ENCODE measurements around the gene YRDC. TPM values are rescaled to one million over a fixed set of nuclear protein-coding genes. Genes with fewer than 3 reads are reported as not detected.

Gene YRDC
- polyA plus RNA-seq, 1 donor (not counting 4 experiments of a cell fraction or from before 2014, with no cell fraction given) = 22.2 TPM

DNA sequence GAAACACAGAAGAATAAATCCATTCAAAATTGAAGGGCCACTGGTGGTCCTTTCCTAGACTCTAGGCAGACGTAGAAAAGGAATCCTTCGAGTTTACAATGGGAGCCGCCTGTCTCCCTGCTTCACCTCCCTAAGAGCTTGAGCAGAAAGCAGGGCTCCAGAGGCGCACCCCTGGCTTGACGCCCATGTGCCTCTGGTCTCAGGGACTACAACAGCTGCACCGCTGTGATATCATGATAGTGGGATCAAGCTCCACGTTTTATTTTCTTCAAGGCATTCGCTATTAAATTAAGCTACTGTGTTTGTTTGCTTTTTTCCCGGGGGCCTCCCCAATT, 821 bp downstream of the YRDC start:
- TF ChIP-seq, protein P1, sequence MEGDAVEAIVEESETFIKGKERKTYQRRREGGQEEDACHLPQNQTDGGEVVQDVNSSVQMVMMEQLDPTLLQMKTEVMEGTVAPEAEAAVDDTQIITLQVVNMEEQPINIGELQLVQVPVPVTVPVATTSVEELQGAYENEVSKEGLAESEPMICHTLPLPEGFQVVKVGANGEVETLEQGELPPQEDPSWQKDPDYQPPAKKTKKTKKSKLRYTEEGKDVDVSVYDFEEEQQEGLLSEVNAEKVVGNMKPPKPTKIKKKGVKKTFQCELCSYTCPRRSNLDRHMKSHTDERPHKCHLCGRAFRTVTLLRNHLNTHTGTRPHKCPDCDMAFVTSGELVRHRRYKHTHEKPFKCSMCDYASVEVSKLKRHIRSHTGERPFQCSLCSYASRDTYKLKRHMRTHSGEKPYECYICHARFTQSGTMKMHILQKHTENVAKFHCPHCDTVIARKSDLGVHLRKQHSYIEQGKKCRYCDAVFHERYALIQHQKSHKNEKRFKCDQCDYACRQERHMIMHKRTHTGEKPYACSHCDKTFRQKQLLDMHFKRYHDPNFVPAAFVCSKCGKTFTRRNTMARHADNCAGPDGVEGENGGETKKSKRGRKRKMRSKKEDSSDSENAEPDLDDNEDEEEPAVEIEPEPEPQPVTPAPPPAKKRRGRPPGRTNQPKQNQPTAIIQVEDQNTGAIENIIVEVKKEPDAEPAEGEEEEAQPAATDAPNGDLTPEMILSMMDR (optimal IDR thresholded peaks at IDR 0.05 in 1 of 3, IDR thresholded peaks at IDR 0.05 in 1 of 3, conservative IDR thresholded peaks at IDR 0.05 in 1 of 3; ENCODE audit: extremely low read depth in 1 of 3, insufficient read depth in 2 of 3, low read length in 3 of 3) = no peak
- TF ChIP-seq EZH2 (IDR thresholded peaks at IDR 0.05; ENCODE audit: low read length) = no peak
- FAIRE-seq (no peak), DNase-seq (ENCODE audit: low read depth, low spot score) (no peak)
- Histone ChIP-seq H3K36me3 (ENCODE audit: control insufficient read depth in 2 of 2, extremely low read depth in 1 of 2, insufficient read depth in 2 of 2, low read length in 2 of 2) (peaks cover 40 to 43% of the 10 kb centered on the region in 2 experiments), H3K27me3 (ENCODE audit: control insufficient read depth, extremely low read depth, insufficient read depth, low read length) (no peaks in the 10 kb centered on the region), H3K4me3 (ENCODE audit: control insufficient read depth in 2 of 3, extremely low read depth in 1 of 3, insufficient read depth in 2 of 3, low read depth in 1 of 3, low read length in 3 of 3) (peak overlapping the region; percentile 63 to 97 (median 97)), H3K9ac (ENCODE audit: control insufficient read depth, extremely low read depth, insufficient read depth, low read length) (peak overlapping the region; percentile 79), H2AFZ (ENCODE audit: control insufficient read depth, low read length) (no peak overlapping the region), H4K20me1 (ENCODE audit: control insufficient read depth, extremely low read depth, insufficient read depth, low read length) (peaks cover 7% of the 10 kb centered on the region), H3K79me2 (ENCODE audit: control insufficient read depth, insufficient read depth, low read length) (peaks cover 42% of the 10 kb centered on the region), H3K4me2 (ENCODE audit: control insufficient read depth, extremely low read depth, insufficient read depth, low read depth, low read length) (peak overlapping the region; percentile 86), H3K27ac (ENCODE audit: control insufficient read depth, insufficient read depth, low read length) (peak overlapping the region; percentile 62), H3K9me1 (ENCODE audit: control insufficient read depth, extremely low read depth, insufficient read depth, low read length) (no peaks in the 10 kb centered on the region), H3K9me3 (ENCODE audit: control insufficient read depth, low read depth, low read length) (no peaks in the 10 kb centered on the region), H3K4me1 (ENCODE audit: control insufficient read depth, extremely low read depth, insufficient read depth, low read length) (peaks cover 15% of the 10 kb centered on the region)
- dilution Hi-C loops (cut with MboI; ENCODE audit: extremely low pct_ligation_motif_present, low sequenced_read_pairs) = no loop called here

DNA sequence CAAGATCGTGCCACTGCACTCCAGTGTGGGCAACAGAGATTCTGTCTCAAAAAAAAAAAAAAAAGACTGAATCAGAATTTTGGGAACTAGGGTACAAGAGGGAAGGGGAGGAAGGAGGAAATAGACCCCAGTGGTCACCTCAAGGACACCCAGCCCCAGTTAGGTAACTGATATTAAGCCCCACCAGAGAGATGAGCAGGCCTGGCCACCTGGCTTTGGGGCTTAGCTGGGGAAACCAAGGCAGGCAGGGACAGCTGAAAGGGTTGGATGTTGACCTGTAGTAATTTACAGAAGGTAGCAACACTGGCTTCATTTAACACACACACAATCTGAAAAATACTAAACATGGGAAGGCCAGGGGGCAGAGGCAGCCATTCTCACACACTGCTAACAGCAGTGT, 5.6 kb downstream of the YRDC start:
- no peak for DNase-seq (ENCODE audit: low read depth, low spot score)
- Histone ChIP-seq H4K20me1 (ENCODE audit: control insufficient read depth, extremely low read depth, insufficient read depth, low read length) (peaks cover 7% of the 10 kb centered on the region), H3K27me3 (ENCODE audit: control insufficient read depth, extremely low read depth, insufficient read depth, low read length) (no peaks in the 10 kb centered on the region), H3K9me3 (ENCODE audit: control insufficient read depth, low read depth, low read length) (no peaks in the 10 kb centered on the region), H3K79me2 (ENCODE audit: control insufficient read depth, insufficient read depth, low read length) (peaks cover 29% of the 10 kb centered on the region), H3K9me1 (ENCODE audit: control insufficient read depth, extremely low read depth, insufficient read depth, low read length) (no peaks in the 10 kb centered on the region), H3K4me3 (ENCODE audit: control insufficient read depth in 2 of 3, extremely low read depth in 1 of 3, insufficient read depth in 2 of 3, low read depth in 1 of 3, low read length in 3 of 3) (no peak overlapping the region), H3K4me1 (ENCODE audit: control insufficient read depth, extremely low read depth, insufficient read depth, low read length) (peaks cover 8% of the 10 kb centered on the region), H2AFZ (ENCODE audit: control insufficient read depth, low read length) (no peak overlapping the region), H3K27ac (ENCODE audit: control insufficient read depth, insufficient read depth, low read length) (no peak overlapping the region), H3K4me2 (ENCODE audit: control insufficient read depth, extremely low read depth, insufficient read depth, low read depth, low read length) (no peak overlapping the region), H3K9ac (ENCODE audit: control insufficient read depth, extremely low read depth, insufficient read depth, low read length) (no peak overlapping the region), H3K36me3 (ENCODE audit: control insufficient read depth in 2 of 2, extremely low read depth in 1 of 2, insufficient read depth in 2 of 2, low read length in 2 of 2) (peaks cover 35 to 42% of the 10 kb centered on the region in 2 experiments)
- no peak for FAIRE-seq
- TF ChIP-seq EZH2 (IDR thresholded peaks at IDR 0.05; ENCODE audit: low read length) = no peak
- TF ChIP-seq, protein P1 (optimal IDR thresholded peaks at IDR 0.05 in 1 of 3, IDR thresholded peaks at IDR 0.05 in 1 of 3, conservative IDR thresholded peaks at IDR 0.05 in 1 of 3; ENCODE audit: extremely low read depth in 1 of 3, insufficient read depth in 2 of 3, low read length in 3 of 3) = no peak
- dilution Hi-C loops (cut with MboI; ENCODE audit: extremely low pct_ligation_motif_present, low sequenced_read_pairs) = no loop called here

Measured in keratinocyte (primary cell).